Measurements from ENCODE around the gene PCBP1.

The PCBP1 gene

DNA sequence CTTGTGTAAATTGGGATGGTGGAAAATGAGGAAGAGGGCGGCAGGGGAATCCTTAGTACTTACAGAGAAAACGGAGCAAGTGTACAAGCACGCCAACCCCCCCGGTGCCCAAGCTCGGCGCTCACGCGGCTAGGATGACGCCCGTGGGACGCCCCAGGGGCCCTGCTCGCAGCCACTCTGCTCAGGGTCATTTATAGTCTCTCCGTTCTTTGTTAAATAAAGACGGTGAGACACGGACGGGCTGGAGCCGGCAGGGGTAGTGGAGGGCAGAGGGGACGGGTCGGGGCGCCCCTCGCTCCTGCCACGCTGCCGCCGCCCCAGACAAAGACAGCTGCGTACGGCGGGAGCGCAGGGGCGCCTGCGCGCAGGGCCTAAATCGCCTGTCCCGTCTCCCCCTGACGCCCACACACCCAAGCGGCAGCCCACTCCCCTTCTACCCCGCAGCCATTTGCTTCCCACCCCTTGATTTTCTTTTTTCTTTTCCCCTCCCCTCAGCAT is 37.8 kb downstream of the PCBP1 start:
- TF ChIP-seq POLR2AphosphoS5 (IDR thresholded peaks at IDR 0.05; ENCODE audit: low read depth): peak; percentile 83
- TF ChIP-seq SPI1 (IDR thresholded peaks at IDR 0.05; ENCODE audit: borderline replicate concordance, low read depth): peak; percentile 50; the same call in 1 of the 2 replicates
- TF ChIP-seq GABPA (IDR thresholded peaks at IDR 0.05; ENCODE audit: low read depth): no peak
- TF ChIP-seq, protein P1, sequence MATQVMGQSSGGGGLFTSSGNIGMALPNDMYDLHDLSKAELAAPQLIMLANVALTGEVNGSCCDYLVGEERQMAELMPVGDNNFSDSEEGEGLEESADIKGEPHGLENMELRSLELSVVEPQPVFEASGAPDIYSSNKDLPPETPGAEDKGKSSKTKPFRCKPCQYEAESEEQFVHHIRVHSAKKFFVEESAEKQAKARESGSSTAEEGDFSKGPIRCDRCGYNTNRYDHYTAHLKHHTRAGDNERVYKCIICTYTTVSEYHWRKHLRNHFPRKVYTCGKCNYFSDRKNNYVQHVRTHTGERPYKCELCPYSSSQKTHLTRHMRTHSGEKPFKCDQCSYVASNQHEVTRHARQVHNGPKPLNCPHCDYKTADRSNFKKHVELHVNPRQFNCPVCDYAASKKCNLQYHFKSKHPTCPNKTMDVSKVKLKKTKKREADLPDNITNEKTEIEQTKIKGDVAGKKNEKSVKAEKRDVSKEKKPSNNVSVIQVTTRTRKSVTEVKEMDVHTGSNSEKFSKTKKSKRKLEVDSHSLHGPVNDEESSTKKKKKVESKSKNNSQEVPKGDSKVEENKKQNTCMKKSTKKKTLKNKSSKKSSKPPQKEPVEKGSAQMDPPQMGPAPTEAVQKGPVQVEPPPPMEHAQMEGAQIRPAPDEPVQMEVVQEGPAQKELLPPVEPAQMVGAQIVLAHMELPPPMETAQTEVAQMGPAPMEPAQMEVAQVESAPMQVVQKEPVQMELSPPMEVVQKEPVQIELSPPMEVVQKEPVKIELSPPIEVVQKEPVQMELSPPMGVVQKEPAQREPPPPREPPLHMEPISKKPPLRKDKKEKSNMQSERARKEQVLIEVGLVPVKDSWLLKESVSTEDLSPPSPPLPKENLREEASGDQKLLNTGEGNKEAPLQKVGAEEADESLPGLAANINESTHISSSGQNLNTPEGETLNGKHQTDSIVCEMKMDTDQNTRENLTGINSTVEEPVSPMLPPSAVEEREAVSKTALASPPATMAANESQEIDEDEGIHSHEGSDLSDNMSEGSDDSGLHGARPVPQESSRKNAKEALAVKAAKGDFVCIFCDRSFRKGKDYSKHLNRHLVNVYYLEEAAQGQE (IDR thresholded peaks at IDR 0.05; ENCODE audit: insufficient replicate concordance, low read depth): peak; percentile 19
- peak; percentile 60 to 69 for DNase-seq (ENCODE audit: low read depth in 1 of 2, low spot score in 1 of 2)
- Histone ChIP-seq H3K27me3 (ENCODE audit: insufficient read depth, poor library complexity, severe bottlenecking) (no peaks in the 10 kb centered on the region), H3K4me3 (replicated peaks; ENCODE audit: insufficient read depth, low read length) (peak overlapping the region; percentile 8), H3K27ac (replicated peaks) (peak overlapping the region; percentile 99)

DNA sequence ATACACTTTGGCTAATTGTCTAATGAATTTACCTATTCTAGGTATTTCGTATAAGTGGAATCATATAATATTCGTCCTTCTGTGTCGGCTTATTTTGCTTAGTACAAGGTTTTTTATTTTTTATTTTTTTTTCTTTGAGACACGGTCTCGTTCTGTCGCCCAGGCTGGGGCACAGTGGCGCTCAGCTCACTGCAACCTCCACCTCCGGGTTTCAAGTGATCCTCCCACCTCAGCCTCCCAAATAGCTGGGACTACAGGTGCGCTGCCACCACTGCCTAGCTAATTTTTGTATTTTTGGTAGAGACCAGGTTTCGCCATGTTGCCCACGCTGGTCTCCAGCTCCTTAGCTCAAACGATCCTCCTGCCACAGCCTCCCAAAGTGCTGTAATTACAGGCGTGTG is 38.2 kb downstream of the PCBP1 start:
- DNase-seq (ENCODE audit: low read depth in 1 of 2, low spot score in 1 of 2): no peak
- no peak overlapping the region; the same call in 1 of the 2 replicates for H3K4me3 ChIP-seq (replicated peaks; ENCODE audit: insufficient read depth, low read length)
- H3K27ac ChIP-seq (replicated peaks): peak overlapping the region; percentile 99
- TF ChIP-seq GABPA (IDR thresholded peaks at IDR 0.05; ENCODE audit: low read depth) (no peak), POLR2AphosphoS5 (IDR thresholded peaks at IDR 0.05; ENCODE audit: low read depth) (no peak), SPI1 (IDR thresholded peaks at IDR 0.05; ENCODE audit: borderline replicate concordance, low read depth) (no peak)
- TF ChIP-seq, protein P1 (IDR thresholded peaks at IDR 0.05; ENCODE audit: insufficient replicate concordance, low read depth): no peak
- TF ChIP-seq, protein P2, sequence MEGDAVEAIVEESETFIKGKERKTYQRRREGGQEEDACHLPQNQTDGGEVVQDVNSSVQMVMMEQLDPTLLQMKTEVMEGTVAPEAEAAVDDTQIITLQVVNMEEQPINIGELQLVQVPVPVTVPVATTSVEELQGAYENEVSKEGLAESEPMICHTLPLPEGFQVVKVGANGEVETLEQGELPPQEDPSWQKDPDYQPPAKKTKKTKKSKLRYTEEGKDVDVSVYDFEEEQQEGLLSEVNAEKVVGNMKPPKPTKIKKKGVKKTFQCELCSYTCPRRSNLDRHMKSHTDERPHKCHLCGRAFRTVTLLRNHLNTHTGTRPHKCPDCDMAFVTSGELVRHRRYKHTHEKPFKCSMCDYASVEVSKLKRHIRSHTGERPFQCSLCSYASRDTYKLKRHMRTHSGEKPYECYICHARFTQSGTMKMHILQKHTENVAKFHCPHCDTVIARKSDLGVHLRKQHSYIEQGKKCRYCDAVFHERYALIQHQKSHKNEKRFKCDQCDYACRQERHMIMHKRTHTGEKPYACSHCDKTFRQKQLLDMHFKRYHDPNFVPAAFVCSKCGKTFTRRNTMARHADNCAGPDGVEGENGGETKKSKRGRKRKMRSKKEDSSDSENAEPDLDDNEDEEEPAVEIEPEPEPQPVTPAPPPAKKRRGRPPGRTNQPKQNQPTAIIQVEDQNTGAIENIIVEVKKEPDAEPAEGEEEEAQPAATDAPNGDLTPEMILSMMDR (IDR thresholded peaks at IDR 0.05; ENCODE audit: insufficient read depth, low read length): no peak
- H3K27me3 ChIP-seq (ENCODE audit: insufficient read depth, poor library complexity, severe bottlenecking): no peaks in the 10 kb centered on the region

DNA sequence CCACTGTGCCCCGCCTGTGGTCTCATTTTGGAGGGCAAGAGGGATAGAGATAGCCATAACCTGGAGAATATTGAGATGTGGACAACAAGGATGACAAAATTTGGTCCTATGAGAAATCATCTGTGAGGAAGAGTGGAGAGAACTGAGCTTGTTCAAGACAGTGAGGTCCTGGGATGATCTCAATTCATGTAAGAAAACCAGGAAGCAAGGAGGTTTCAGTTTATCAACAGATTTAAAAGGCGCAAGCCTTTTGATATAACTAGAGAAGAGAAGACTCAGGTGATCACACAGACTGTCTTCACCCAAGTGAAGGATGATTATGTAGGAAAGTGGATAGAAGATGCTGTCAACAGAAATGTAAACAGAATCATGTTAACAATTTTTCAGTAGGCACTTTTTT is 39.1 kb downstream of the PCBP1 start:
- TF ChIP-seq, protein P1 (IDR thresholded peaks at IDR 0.05; ENCODE audit: insufficient replicate concordance, low read depth): no peak
- TF ChIP-seq SPI1 (IDR thresholded peaks at IDR 0.05; ENCODE audit: borderline replicate concordance, low read depth) (no peak), POLR2AphosphoS5 (IDR thresholded peaks at IDR 0.05; ENCODE audit: low read depth) (no peak), GABPA (IDR thresholded peaks at IDR 0.05; ENCODE audit: low read depth) (no peak)
- TF ChIP-seq, protein P2 (IDR thresholded peaks at IDR 0.05; ENCODE audit: insufficient read depth, low read length): no peak
- Histone ChIP-seq H3K27ac (replicated peaks) (no peak overlapping the region), H3K4me3 (replicated peaks; ENCODE audit: insufficient read depth, low read length) (no peak overlapping the region), H3K27me3 (ENCODE audit: insufficient read depth, poor library complexity, severe bottlenecking) (no peaks in the 10 kb centered on the region)
- no peak for DNase-seq (ENCODE audit: low read depth in 1 of 2, low spot score in 1 of 2)
